AG20443 (cell line): Measurements from ENCODE around the gene SIM2.

ENCODE experiments used
- DNase-seq: peaks from one replicate; pipeline ENCODE4 v3.0.0; 2012; ENCODE audit warnings: low spot score, mixed read lengths

SIM2 gene

DNA sequence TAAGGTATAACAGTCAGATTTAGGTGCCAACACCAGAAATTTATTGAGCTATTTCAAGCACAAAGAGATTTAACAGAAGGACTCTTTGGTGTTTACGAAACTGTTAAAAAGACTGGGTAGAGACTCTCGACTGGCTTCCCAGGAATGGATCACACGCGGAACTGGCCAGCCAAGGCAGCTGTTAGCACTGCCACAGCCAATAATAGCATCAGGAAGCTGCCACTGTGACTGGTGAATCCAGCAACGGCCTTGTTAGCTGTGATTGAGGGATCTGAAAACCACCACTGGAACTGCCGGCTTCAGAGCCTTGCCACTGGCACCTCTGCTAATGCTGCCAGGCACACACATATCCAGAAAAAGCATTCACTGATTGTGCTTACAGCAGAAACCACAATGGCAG is 10.6 kb upstream of the SIM2 start:
- no peak for DNase-seq

GRCh38 chr21:36689324-36689723 is 9.6 kb upstream of the SIM2 start:
- DNase-seq: no peak

DNA sequence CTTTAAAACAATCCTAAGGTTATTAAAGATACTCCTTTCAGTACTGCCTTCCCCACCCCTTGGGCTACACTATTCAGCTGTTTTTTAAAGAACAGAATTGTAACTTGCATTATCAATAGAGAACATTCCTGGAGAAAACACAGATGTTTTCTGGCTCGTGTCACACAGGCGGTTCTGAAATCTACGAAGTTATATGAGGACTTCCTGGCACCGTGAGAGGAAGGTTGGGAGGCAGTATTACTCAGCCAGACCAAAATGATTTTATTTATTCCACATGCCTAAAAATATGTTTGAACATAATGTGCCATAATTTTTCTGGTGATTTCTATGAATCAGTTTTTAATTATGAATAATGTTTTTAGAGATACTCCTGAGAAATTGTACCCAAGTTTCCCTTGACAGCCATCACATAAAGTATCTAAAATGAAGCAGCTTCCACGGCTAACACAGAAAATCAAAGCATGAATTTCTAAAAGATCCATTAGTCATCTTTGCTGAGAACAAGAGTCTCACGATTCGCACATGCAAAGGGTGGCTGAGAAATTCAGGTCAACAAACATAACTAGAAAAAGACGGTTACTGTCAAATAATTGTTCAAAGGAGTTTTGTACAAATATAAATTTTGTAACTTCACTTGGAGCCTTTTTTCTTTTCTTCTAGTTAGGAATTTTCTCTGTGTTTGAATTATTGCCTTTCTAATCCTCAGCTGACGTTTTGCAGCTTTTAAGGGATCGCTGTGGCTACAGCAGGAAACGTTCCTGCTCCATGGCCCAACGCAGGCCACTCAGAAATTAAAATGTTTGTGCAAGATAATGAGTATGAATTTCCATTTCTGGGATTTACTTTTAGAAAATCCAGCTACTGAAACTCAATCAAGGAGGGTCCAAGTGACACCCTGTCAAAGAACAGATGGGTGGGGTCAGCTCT is 8.0 kb upstream of the SIM2 start:
- no peak for DNase-seq

GRCh38 chr21:36691555-36692041 is 7.3 kb upstream of the SIM2 start:
- DNase-seq: no peak

DNA sequence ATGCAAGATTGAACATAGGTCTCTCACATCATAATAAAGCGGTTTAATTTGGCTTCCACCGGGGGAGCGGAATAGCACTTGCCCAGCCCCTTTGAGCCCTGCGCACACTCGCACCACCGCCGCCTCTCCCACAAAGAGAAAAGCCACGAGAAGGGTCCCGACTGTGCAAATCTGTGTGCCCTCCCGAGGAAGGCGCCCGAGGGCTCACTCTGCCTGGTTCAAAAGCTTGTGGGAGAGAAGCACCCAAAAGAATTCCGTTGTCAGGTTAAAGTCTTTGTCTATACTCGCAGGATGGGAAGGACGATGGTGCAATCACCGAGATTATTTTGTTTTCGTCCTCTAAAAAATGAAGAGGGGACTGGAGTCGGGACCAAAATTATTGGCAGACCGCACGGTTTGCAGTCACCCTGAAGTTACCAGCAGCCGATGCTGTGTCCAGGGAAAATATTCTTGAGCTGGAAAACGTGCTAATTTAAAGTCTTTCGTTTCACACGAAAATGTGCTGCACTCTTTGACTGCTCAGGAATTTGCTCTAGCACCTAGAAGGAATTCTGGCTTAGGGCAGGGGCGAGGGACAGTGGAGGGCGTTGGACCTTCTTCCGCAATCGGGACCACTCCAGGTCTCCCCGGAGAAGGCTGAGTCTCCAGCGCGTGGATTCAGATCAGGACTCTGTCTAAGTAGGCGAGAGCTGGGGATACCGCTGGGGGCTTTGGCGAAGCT is 6.6 kb upstream of the SIM2 start:
- no peak for DNase-seq

DNA sequence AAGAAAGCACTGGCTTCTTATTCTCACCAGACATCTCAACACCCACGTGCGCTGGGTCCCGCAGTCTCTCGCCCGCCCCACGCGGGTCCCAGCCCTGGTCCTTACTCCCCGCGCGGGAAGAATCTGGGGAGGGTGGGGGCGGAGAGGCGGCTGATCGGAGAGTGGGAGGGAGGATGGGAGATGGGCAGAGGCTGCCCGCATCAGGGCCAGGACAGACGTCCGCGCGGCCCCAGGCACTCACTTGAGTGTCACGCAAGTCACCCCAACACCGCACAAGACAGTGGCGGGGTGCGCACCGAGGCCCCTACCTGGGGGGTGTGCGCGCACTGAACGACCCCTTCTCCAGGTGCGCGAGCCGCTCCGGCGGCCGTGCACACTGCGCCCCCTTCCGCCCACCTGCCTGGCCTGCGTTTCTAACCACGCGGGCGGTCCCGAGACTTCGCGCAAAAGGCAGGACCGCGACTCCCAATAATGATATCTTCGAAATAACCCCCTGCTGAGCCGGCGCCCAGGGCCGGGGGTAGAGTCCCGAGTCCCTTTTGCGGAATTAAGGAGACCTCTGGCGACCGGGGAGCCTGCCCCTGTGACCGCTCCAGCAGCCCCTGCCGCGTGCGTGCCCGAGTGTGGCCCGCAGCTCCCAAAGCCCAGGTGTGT is 6.0 kb upstream of the SIM2 start:
- no peak for DNase-seq

GRCh38 chr21:36693489-36694030 is 5.4 kb upstream of the SIM2 start:
- DNase-seq: no peak

- DNase-seq: no peak
Observed at GRCh38 chr21:36694031-36694515, 4.8 kb upstream of the SIM2 start.

DNA sequence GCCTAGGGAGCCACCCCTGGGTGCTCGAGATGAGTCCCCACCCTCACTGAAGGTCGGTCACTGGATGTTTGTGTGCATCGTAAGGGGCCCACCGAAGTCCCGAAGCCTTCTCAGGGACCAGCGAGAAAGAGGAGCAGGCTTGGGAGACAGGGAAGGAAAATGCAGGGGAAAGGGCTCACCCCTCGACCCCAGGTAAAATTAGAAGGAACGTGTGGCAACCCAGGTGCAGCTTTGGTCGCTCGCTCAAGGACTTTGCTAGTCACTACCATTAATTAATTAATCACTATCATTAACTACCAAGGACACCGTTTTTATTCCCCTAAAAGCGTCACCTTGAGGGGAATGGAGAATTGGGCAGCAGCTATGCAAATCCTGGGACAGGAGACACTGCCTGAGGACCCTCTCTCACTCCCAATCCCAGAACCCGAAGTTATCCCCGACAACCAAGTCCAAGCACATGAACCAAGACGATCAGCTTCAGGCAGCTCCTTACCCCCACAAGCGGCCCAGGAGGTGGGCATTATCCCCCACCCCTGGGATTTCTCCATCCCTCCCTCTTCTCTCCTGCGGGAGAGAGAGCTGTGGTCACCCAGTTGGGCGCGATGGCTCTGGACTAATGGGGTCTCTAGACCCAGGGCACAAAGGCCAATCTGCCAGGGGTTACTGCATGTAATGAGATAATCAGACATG is 4.2 kb upstream of the SIM2 start:
- no peak for DNase-seq

- no peak for DNase-seq
Observed at GRCh38 chr21:36695283-36695634, 3.7 kb upstream of the SIM2 start.

- peak; percentile 12 for DNase-seq
Observed at GRCh38 chr21:36695671-36696389, 3.1 kb upstream of the SIM2 start.

GRCh38 chr21:36696390-36697059 is 2.4 kb upstream of the SIM2 start:
- no peak for DNase-seq

DNA sequence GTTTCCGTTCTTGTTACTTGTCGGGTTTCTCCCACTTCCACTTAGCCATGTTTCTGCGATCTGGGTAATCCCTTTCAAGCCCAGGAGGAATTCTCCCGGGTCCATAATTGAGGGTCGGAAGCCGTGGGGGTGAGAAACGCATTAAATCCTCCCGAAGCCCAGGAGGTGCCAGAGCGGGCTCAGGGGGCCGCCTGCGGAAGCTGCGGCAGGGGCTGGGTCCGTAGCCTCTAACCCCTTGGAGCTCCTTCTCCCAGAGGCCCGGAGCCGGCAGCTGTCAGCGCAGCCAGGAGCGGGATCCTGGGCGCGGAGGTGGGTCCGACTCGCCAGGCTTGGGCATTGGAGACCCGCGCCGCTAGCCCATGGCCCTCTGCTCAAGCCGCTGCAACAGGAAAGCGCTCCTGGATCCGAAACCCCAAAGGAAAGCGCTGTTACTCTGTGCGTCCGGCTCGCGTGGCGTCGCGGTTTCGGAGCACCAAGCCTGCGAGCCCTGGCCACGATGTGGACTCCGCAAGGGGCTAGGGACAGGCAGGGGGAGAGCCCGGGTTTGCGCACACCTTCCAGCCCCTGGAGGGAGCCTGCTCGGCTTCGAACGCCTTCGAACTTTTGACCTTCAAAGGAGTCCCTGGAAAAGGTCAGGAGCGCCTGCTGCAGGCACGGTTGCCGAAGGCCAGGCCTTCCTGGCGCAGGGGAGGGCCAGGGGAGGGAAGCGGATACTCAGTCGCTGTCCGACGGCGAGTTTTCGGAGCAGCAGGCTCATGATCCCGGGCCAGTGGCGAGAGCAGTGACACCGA is 1.7 kb upstream of the SIM2 start:
- peak; percentile 27 for DNase-seq

- DNase-seq: no peak
Observed at GRCh38 chr21:36697851-36698384, 997 bp upstream of the SIM2 start.

GRCh38 chr21:36698385-36698980 is 432 bp upstream of the SIM2 start:
- DNase-seq: peak; percentile 36

GRCh38 chr21:36699546-36700294 is 805 bp downstream of the SIM2 start:
- DNase-seq: no peak

DNA sequence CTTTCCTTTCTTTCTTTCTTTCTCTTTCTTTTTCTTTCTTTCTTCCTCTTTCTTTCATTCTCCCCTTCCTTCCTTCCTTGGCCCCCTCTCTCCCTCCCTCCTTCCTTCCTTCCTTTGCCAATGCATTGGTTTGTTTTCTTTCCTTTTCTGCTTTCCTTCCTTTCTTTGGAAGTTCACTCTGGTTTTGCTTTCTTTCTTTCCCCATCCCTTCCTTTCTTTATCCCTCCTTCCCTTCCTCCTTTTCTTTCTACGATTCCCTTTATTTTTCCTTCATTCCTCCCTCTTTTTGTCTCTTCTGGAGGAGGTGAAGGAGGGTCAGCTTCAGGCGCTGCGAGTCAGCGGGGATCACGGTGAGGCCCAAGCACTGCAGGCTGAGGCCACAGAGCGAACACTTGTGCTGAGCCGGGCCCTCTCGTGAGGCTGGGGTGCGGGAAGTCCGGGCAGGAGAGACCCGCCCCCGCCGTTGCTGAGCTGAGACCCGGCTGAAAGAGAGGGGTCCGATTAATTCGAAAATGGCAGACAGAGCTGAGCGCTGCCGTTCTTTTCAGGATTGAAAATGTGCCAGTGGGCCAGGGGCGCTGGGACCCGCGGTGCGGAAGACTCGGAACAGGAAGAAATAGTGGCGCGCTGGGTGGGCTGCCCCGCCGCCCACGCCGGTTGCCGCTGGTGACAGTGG is 1.5 kb downstream of the SIM2 start:
- no peak for DNase-seq
